Measurements from ENCODE around the gene CILP2.

The CILP2 gene

GRCh38 chr19:19571071-19571786 lies 33.2 kb downstream of the CILP2 start:
- no peak for DNase-seq

DNA sequence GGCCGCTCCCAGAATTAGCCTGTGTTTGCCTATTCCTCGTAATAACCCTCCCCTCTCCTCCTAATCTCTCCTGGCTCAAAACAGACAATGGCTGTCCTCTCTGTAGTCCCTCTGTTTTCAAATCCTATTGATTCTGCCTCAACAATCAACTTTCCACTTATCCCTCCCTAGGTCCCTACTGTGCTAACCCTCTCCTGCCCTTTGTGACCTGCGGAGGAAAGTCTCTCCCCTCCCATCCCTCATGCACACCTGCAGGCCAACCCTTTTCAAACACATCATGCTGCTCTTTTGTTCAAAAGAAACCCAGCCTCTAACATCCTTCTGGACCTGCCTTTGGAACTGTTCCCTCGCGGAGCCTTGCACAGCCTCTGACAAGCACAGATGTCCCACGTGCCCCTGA lies 37.3 kb downstream of the CILP2 start:
- no peak for DNase-seq

GRCh38 chr19:19578252-19578651 lies 40.2 kb downstream of the CILP2 start:
- peak; percentile 52 for DNase-seq

DNA sequence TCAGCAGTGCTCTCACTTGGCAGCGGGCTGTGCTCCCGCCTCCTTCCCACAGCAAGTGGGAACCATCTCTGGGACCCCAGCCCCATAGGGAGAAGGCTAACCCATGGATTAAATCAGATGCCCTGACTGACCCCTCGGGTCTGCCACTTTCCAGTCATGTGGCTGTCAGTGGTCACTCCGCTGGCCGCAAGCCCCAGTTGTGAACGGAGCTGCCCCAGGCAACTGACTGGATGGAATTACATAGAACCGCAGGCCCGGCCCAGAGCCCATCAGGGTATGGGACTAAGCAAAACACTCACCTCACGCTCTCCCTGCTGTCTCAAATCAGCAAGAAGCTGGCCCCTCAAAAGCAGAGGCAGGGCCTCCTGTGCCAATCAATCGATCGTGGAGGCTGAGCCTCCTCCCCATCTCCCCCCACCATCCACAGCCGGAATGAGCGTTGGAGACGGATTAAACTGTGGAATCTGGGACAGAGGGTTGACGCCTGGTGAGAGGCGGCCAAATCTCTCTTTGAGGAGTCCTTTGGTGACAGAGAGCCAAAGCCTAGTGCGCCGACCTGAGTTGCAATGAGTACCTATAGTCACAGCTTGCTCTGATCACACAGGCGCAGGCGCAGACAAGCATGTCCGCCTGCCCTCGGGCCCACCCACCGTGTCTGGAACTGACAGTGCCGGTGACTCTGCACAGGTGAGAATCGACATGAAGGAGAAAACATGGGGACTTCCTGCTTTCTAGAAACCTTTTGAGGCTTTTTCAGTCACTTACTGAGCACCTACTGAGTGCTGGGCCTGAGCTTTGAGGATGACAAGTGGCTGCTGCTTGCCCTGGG lies 41.7 kb downstream of the CILP2 start:
- DNase-seq, result no peak

DNA sequence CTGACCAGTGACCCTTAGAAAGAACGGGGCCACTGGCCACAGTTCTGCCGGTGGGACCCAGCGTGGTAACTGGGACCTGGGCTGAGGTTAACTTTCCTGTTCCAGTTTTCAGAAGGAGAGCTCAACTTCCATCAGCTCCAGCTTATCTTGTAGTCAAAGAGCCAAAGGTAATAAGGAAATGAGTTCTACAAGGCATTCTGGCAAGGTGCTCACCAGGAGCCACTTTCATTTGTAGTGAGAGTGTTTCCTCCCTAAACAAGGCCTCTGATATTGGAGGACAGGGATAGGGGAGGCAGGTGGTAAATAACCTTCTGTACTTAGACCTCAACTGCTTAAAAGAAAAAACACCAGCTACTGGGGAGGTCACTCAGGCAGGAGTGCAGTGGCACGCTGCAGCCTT lies 42.4 kb downstream of the CILP2 start:
- DNase-seq, result no peak

GRCh38 chr19:19581391-19581790 lies 43.3 kb downstream of the CILP2 start:
- no peak for DNase-seq

DNA sequence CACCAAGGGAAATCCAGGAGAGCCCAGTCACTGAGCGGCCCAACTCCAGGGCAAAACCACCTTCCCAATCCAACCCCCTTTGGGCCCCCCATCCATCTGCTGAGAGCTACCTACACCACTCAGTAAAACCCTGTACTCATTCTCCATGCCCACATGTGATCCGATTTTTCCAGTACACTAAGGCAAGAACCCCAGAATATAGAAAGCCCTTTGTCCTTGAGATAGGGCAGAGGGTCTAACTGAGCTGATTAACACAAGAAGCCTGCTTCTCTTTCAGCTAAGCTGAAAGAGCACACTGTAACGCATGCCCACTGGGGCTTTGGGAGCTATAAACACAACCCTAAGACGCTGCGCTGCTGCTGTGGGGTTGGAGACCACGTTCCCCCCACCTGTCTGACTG lies 44.4 kb downstream of the CILP2 start:
- DNase-seq, result no peak

- no peak for DNase-seq
Observed at GRCh38 chr19:19584356-19584755, 46.3 kb downstream of the CILP2 start.

GRCh38 chr19:19587771-19588170 lies 49.7 kb downstream of the CILP2 start:
- no peak for DNase-seq

DNA sequence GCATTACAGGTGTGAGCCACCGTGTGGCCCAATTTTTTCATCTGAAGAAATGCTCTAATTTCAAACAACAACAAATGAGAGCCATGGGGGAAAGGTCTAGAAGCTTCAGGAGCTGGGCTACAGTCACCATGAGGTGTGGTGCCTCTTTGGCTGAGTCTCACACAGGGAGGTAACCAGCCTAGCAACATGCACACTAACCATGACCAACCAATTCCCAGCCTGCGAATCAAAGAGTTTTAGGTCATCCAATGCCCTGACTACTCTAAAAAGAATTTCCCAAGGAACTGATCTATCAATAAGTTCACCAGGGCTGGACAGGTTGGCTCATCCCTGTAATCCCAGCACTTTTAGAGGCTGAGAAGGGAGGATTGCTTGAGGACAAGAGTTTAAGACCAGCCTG lies 50.5 kb downstream of the CILP2 start:
- no peak for DNase-seq

DNA sequence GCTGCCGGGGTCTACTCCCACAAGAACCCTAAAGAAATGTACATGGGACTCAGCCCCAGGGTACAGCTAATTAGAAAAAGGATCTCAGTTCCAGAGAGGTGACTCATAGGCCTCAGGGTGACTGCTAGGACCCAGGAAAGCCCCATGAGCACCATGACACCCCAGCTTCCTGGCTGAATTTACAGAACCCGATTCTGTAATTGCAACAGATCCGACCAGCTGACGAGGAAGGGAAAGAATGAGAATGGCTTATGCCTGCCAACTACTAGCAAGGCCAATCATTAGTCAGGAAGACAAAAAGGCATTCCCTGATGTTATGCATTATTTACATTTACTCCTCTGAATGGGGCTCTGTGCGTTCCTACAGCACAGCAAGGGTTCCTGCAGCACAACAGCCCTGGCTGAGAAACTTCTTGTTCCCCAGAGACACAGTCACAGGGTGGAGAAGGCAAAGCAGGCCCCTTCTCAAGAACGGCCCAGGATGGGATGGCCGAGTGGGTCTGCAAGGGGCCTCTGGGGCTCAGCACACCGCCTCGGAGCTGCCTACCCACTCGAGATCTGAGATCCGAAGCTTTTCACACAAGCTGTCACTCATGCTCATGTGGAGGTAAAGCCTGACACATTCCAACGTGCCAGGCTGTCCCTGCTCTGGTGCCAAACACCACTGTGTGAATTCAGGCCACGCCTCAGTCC lies 53.2 kb downstream of the CILP2 start:
- no peak for DNase-seq

DNA sequence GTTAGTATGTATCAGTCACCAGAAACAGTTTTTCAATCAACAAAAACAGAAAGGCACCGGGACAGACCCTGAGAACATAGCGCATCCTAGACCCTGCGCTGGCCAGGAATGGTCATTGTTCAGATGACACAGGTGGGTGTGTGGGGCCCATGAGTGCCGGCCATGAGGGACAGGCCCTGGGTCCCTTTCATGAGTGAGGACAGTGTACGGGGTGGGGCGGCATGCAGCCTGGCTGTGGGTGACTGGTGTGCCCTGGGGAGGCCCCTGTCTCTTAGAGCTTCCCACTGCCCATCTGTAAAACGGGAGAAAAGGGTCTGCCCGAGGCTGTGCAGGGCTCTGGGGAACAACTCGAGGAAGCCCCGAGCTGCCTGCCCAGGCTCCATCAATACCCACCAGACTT lies 54.6 kb downstream of the CILP2 start:
- no peak for DNase-seq

- no peak for DNase-seq
Observed at GRCh38 chr19:19594381-19594780, 56.3 kb downstream of the CILP2 start.

DNA sequence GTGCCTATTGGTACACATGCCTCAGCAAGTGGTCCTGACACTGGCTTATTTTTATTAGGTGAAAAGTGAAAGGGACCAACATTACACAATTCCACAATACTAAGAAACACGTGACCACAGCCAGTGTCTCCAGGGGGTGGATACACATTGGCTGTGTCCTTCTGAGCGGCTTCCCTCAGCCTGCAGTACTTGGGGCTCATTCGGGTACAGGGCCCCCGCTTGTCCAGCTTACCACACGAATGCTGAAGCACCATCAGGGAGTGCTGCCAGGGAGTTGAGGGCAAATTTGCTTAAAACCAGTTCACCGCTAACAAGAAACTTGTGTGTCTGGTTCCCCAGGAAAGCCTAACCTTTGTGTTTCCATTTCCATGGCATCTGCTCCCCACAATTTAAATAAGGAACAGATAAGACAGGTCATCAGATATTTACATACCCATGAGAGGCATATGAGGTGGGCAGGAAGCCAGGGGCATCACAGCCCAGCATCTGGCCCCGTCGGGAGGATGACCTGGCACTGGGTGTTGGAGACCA lies 57.2 kb downstream of the CILP2 start:
- DNase-seq, result no peak
